K562 (cell line): ENCODE data around the gene PAQR6.
A peak's percentile ranks its signal among the peaks of the same experiment; 100 is the strongest.

ENCODE experiments used
- EP300 ChIP-seq: IDR thresholded peaks from 2 replicates; pipeline ENCODE4 v1.6.1; 2012; ENCODE audit warnings: low read length, improper control_type of control experiment
- FIP1L1 ChIP-seq: fragments of 200-400 bp; formaldehyde crosslinking; IDR thresholded peaks from 2 replicates; pipeline ENCODE4 v1.6.1; 2018; ENCODE audit warnings: mild to moderate bottlenecking, low read depth, low read length; ENCODE audit not compliant: poor library complexity, severe bottlenecking
- FOS ChIP-seq: IDR thresholded peaks from 3 replicates; pipeline ENCODE4 v1.6.1; 2011; ENCODE audit not compliant: insufficient read length; ENCODE audit errors: extremely low read depth
- SMAD2 ChIP-seq: fragments of 150-350 bp; IDR thresholded peaks from 2 replicates; pipeline ENCODE4 v1.6.1; 2014; ENCODE audit warnings: low read depth, mild to moderate bottlenecking, low read length
- TAF1 ChIP-seq: IDR thresholded peaks from 2 replicates; pipeline ENCODE4 v1.6.1; 2011; ENCODE audit warnings: mild to moderate bottlenecking, low read length, moderate library complexity; ENCODE audit not compliant: insufficient read depth, control insufficient read depth, severe bottlenecking; ENCODE audit errors: extremely low read depth
- U2AF2 ChIP-seq: fragments of 200-400 bp; formaldehyde crosslinking; optimal IDR thresholded peaks from 2 replicates; pipeline ENCODE3; 2017; ENCODE audit warnings: low read depth, mild to moderate bottlenecking, low read length
- ZBTB17 ChIP-seq: fragments of 450-650 bp; formaldehyde crosslinking; IDR thresholded peaks from 2 replicates; pipeline ENCODE4 v1.4.0; 2020; ENCODE audit warnings: mild to moderate bottlenecking
- TF ChIP-seq, protein P1 (sequence below), 3 experiments: IDR thresholded peaks in 2 of 3; conservative IDR thresholded peaks in 1 of 3; 2 replicates each; pipeline ENCODE4 v1.5.1; 2011 to 2012; ENCODE audit warnings: low read length in 3 of 3, mild to moderate bottlenecking in 3 of 3, control low read depth in 2 of 3, improper control_type of control experiment in 1 of 3, inconsistent platforms in 1 of 3, low read depth in 1 of 3, mixed read lengths in 1 of 3, moderate library complexity in 1 of 3; ENCODE audit not compliant: insufficient read depth in 2 of 3

DNA sequence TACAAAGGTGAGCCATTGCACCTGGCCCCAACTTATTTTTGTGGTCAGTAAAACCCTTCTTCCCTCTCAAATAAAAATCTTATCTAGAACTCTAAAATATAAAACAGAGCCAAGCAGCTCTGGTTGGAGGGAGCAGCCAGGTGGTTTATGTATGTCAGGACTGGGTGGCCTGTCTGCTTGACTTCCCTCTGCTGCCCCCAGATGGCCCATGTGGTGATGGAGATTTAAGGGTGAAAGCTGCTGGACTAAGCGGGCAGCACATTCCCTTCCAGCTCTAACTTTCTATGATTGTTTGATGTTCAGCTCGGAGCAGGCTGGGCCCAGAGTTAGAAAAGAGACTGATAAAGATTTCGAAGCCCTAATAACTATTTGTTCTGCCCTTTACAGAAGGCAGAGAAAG lies 11.9 kb upstream of the PAQR6 start:
- TF ChIP-seq, protein P1, sequence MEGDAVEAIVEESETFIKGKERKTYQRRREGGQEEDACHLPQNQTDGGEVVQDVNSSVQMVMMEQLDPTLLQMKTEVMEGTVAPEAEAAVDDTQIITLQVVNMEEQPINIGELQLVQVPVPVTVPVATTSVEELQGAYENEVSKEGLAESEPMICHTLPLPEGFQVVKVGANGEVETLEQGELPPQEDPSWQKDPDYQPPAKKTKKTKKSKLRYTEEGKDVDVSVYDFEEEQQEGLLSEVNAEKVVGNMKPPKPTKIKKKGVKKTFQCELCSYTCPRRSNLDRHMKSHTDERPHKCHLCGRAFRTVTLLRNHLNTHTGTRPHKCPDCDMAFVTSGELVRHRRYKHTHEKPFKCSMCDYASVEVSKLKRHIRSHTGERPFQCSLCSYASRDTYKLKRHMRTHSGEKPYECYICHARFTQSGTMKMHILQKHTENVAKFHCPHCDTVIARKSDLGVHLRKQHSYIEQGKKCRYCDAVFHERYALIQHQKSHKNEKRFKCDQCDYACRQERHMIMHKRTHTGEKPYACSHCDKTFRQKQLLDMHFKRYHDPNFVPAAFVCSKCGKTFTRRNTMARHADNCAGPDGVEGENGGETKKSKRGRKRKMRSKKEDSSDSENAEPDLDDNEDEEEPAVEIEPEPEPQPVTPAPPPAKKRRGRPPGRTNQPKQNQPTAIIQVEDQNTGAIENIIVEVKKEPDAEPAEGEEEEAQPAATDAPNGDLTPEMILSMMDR (IDR thresholded peaks at IDR 0.05 in 2 of 3, conservative IDR thresholded peaks at IDR 0.05 in 1 of 3; ENCODE audit: insufficient read depth in 2 of 3, low read depth in 1 of 3, low read length in 3 of 3) = peak; percentile 23 to 36 (median 35); a peak in 4 of 6 replicates
- TF ChIP-seq U2AF2 = no peak
- TF ChIP-seq ZBTB17 (CRISPR knock-in tag) = no peak
- TF ChIP-seq FOS = no peak
- no peak for TF ChIP-seq SMAD2
- no peak for TF ChIP-seq TAF1
- TF ChIP-seq EP300 = no peak
- no peak for TF ChIP-seq FIP1L1
